Activated gamma-delta T cell (primary cell): ENCODE results near the gene TMEM208.
A peak's percentile ranks its signal among the peaks of the same experiment; 100 is the strongest.

Source experiments
- DNase-seq: peaks from one replicate; lab custom pipeline; 2025; lab: John Stamatoyannopoulos, UW

Gene TMEM208

DNA sequence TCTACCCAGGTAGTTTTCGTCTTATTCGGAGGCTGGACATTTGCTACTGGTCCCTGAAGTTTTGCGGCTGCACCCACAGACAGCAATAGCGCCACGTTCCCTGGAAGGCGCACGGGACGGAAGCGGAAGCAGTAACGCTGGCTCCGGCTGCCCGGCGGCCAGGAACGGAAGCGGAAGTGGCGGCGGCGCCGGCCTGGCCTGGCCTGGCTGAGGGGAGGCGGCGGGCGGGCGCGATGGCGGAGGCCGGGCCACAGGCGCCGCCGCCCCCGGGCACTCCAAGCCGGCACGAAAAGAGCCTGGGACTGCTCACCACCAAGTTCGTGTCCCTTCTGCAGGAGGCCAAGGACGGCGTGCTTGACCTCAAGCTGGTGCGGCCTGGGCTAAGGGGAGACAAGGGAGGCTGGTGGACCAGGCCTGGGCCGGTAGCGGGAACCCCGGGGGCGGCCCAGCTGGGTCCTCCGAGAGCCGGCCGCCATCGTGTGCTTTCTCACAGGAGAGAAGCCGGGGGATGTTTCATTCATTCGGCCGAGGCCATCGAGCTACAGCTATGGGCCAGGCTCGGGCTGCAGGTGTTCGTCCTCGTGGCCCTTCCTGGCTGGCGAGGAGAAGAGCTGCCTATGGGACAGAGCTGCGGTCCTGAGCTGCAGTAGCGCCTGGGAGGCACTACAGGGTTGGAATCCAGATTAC is 34.8 kb upstream of the TMEM208 start, which contains the start of gene E2F4:
E2F4 (plus strand) TSS at position 161 of the 687 bp plus-strand sequence; CDS start at position 234, 73 bp downstream.
- peak; percentile 78 for DNase-seq

GRCh38 chr16:67192781-67193361 is 34.1 kb upstream of the TMEM208 start:
- no peak for DNase-seq

GRCh38 chr16:67193536-67193935 is 33.4 kb upstream of the TMEM208 start:
- DNase-seq, result no peak

DNA sequence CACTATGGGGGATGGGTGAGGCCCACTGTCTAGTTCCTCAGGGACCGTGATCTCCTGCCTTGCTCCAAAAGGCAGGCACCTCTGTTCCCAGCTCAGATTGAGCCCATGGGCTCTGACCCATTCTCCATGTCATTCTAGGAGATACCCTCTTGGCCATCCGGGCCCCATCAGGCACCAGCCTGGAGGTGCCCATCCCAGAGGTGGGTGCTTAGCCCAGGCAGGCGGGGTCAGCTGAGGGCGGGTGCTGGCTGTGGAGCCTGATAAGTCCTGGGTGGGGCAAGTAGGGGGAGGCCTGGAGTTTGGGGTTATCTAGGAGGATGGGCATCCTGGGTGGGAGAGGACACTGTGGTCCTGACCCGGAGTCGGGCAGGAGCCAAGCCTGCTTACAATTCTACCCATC is 32.7 kb upstream of the TMEM208 start:
- DNase-seq, result no peak

DNA sequence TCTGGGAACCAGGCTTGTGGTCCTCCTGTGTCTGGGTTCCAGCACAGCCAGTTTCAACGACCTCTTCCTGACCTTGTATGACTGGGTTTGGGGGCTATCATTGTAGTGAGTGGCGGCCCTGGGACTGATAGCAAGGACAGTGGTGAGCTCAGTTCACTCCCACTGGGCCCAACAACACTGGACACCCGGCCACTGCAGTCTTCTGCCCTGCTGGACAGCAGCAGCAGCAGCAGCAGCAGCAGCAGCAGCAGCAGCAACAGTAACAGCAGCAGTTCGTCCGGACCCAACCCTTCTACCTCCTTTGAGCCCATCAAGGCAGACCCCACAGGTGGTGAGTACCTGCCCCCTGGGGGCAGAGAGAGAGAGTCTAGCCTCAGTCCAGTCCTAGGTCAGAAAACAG is 31.3 kb upstream of the TMEM208 start:
- no peak for DNase-seq

- DNase-seq, result no peak
Observed at GRCh38 chr16:67196881-67197280, 30.0 kb upstream of the TMEM208 start.

DNA sequence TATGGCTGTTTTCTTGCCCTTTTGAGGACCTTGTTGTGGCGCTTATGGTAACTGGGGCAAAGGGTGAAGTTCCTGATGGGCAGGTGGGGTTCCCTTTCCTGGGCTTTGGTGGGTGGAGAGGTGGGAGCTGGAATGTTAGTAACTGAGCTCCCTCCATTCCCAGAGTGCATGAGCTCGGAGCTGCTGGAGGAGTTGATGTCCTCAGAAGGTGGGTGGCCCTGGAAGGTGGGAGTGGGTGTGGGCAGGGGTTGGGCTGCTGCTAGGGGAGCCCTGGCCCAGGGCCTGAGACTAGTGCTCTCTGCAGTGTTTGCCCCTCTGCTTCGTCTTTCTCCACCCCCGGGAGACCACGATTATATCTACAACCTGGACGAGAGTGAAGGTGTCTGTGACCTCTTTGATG is 29.2 kb upstream of the TMEM208 start:
- no peak for DNase-seq

DNA sequence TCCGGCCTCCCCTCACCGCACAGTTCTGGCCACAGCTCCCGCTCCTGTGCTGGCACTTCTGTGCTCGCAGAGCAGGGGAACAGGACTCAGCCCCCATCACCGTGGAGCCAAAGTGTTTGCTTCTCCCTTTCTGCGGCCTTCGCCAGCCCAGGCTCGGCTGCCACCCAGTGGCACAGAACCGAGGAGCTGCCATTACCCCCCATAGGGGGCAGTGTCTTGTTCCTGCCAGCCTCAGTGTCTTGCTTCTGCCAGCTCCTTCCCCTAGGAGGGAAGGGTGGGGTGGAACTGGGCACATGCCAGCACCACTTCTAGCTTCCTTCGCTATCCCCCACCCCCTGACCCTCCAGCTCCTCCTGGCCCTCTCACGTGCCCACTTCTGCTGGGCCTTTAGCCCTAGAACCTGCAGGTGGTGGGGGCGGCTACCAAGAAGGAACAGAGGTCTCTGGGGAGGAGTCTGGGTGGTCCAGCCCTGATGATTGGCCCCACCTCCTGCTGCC is 28.6 kb upstream of the TMEM208 start:
- no peak for DNase-seq

DNA sequence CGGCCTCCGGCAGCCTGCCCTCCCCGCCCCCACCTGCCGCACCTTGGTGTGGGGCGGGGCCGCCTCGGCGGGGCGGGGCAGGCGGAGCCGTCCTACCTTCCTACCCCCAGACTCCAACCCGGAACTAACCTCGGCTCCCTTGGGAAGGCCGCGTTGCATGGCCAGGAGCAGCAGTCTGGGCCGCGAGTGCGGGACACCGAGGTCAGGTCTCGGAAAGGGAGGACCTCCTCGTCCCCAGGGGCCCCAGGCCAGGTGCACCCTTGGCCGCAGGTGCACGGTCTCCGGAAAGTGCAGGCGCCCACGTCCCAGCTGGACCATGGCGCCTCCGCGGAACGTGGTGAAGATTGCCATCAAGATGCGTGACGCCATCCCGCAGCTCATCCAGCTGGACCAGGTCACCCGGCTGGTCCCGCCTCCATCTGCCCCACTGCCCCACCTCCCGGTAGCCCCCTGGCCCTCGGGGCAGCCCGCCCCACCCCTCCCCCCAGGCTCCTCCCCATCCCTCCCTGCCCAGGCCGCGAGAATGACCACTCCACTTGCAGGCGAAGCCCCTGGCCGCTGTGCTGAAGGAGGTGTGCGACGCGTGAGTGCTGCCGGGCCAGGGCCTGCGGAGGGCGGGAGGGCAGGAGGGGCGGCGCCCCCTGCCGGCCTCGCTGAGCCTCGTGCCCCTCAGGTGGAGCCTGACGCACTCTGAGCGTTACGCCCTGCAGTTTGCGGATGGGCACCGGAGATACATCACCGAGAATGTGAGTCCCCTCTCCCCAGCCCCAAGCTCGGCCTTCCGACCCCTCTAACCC is 27.7 kb upstream of the TMEM208 start, which contains the start of gene ELMO3:
ELMO3 (plus strand) TSS at position 121 of the 797 bp plus-strand sequence; CDS start at position 317, 196 bp downstream.
- DNase-seq, result no peak

- no peak for DNase-seq
Observed at GRCh38 chr16:67199808-67200198, 27.1 kb upstream of the TMEM208 start.

- DNase-seq, result no peak
Observed at GRCh38 chr16:67200491-67200890, 26.4 kb upstream of the TMEM208 start.

DNA sequence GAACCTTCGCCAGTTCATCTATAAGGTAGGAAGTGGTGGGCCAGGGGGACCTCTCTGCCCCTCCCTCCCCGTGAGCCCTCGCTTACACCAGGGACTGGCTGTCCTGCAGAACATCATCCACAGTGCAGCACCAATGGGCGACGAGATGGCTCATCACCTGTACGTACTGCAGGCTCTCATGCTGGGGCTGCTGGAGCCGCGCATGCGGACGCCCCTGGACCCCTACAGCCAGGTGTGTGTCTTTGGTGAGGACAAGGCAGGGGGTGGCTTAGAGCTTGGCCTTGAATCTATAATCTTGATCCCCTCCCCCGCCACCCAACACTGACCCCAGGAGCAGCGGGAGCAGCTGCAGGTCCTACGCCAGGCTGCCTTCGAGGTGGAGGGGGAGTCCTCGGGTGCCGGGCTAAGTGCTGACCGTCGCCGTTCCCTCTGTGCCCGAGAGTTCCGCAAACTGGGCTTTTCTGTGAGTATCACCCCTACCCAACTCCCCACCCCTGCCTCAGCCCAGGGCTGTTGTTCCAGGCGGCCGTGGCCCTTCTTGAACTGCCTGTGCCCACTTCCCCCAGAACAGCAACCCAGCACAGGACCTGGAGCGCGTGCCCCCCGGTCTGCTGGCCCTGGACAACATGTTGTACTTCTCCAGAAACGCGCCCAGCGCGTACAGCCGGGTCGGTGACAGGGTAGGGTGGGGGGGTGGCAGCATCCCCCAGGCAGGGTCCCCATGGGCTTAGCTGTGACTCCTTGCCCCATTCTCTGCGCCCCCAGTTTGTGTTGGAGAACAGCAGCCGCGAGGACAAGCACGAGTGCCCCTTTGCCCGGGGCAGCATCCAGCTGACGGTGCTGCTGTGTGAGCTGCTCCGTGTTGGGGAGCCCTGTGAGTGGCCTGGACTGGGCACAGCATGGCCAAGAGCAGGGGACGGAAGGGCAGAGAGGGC is 25.3 kb upstream of the TMEM208 start:
- no peak for DNase-seq

DNA sequence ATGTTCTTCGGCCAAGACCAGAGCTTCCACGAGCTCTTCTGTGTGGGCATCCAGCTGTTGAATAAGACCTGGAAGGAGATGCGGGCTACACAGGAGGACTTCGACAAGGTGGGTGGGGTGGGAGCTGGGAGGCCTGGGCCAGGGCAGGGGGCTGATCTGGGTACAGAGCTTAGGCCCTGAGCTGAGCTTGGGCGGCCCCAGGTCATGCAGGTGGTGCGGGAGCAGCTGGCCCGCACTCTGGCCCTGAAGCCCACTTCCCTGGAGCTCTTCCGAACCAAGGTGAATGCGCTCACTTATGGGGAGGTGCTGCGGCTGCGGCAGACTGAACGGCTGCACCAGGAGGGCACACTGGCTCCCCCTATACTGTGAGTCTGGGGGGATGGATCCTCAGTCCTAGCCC is 24.5 kb upstream of the TMEM208 start:
- no peak for DNase-seq

- DNase-seq, result no peak
Observed at GRCh38 chr16:67202956-67203493, 23.9 kb upstream of the TMEM208 start.

- no peak for DNase-seq
Observed at GRCh38 chr16:67204076-67204475, 22.9 kb upstream of the TMEM208 start.

DNA sequence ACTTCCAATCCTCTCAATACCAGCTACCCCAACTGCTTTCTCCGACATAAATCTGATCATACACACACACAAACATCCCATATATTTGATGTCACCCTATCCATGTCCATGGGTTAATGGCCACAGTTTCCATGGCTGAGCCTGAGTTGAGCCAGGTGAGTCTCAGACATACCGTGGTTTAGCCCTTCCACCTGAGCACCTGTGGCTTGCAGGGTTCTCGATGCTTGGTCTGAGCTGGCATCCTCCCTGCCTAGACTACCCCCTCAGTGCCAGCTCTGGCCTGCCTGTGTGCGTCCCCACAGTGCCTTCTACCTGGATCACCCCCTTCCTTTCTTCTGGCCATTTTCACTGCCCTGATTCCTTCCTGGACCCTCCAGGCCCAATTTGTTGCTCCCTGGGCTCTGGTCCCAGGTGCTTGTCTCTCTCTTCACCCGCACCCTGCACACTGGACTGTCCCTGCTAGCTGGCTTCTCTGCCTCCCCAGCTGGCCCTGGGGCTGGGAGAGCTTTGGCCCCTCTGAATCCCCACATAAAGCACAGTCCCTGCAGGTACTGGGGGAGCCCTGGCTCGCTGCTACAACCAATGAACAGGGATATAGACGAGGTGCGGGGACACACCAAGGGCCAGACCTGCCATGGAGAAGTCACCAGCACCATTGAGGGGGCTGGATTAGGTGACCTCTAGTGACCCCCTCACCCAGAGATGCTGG is 20.6 kb upstream of the TMEM208 start:
- no peak for DNase-seq

DNA sequence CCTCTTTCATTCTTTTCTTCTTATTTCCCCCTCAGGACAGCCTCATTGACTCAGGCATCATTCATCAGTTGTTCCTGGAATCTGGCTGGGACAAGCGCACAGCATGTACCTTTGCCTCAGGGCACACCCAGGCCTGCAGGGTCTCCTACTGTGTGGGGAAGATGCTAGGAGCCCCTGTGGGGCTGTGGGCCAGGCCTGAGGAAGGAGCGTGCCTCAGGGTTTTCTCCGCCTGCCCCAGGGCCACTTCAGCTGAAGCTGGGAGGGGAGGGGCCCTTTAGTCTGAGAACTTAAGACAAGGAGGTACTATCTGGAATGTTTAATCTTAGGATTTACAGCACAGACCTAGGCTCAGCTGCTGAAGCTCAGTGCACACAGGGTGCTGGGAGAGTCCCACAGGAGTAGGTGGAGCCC is 20.1 kb upstream of the TMEM208 start:
- no peak for DNase-seq

DNA sequence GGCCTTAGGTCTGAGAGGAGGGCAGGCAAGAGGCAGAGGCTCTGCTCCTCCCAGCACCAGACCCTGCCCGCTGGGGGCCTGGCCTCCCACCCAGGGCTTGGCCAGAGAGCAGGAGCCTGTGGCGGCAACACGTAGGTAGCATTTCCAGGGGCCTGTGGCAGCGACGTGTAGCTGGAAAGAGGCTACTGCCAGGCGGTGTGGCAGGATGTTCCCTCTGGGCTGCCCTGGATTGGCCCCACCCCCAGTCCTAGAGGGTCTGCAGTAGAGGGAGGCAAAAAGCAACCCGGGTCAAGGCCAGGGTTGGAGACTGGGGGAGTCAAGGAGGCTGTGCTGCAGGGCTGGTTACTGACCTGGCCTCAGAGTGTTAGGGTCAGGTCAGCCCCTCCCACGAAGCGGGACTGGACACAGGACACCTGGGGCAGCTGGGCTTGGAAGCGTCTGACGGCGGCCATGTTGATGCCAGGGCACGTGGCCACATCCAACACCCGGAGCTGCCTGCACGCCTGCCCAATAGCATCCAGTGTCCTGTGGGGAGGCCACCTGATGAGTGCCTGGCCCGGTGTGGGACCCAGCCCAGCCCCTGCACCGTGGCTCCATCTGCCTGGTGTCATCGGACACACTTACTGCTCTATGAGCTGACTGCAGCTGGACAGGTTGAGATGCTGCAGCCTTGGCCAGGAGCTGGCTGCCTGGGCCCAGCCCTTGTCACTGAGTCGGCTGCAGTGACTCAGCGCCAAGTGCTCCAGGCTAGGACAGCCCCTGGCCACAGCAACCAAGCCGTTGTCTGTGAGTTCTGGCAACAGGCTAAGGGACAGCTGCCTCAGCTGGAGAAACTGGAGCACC is 19.5 kb upstream of the TMEM208 start:
- no peak for DNase-seq

DNA sequence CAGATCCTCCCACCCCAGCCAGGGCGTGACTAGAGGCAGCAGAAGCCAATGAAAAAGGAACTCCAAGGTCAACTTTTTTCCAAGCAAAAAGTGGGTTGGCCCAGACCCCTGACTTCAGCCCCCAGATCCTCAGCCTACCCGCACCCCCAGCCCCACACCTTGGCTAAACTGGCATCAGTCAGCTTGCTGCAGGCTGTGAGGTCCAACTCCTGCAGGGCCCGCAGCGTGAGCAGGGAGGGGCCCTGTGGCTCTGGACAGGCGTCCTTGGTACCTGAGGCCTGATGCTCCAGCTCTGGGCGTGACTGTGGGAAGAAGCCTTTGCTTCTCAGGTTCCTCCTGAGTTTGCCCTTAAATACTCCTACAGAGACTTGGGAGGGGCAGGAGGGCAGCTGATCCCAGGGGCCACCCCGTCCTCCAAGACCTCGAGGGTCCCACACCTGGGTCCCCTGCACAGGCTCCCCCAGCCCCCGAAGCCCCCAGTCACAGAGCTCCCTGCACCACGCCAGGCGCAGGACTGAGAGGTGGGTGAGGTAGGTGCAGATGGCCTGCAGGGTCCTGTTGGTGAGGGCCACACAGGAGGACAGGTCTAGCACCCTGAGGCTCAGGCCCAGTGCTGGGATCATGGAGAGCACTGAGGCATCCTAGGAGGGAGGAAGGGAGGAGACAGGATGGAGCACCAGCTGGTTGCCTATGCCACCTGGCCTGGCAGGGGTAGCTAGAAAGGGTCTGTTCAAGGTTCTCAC is 18.6 kb upstream of the TMEM208 start:
- DNase-seq, result no peak
